ENCODE results near the gene LGALSL.

The LGALSL gene

DNA sequence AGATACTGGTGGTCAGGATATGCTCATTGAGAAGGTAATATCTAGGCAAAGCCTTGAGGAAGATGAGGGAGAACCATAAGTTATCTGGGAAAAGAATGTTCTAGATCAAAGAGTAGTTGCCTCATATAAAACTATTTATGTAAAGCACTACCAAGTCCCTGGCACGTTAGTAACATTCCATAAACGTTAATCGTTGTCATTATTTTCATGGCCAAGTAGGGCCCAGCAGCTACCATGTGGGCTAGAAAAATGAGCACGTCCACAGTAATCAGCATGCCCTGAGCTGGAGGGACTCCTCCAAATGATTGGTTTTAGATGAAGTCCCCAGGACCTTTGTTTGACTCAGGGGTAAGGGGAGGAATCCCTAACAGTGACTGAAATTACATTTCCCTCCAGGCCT is 37.5 kb downstream of the LGALSL start:
- no peak for DNase-seq (ENCODE audit: low read depth)
- H3K4me3 ChIP-seq (ENCODE audit: low read length): no peak overlapping the region
- no peak for TF ChIP-seq CTCF (IDR thresholded peaks at IDR 0.05; ENCODE audit: insufficient read depth, low read depth, low read length, missing control alignments)

- no peak overlapping the region for H3K4me3 ChIP-seq (ENCODE audit: low read length)
- DNase-seq (ENCODE audit: low read depth): no peak
- TF ChIP-seq CTCF (IDR thresholded peaks at IDR 0.05; ENCODE audit: insufficient read depth, low read depth, low read length, missing control alignments): no peak
These were observed 38.3 kb downstream of the LGALSL start for GRCh38 chr2:64492272-64492671.

DNA sequence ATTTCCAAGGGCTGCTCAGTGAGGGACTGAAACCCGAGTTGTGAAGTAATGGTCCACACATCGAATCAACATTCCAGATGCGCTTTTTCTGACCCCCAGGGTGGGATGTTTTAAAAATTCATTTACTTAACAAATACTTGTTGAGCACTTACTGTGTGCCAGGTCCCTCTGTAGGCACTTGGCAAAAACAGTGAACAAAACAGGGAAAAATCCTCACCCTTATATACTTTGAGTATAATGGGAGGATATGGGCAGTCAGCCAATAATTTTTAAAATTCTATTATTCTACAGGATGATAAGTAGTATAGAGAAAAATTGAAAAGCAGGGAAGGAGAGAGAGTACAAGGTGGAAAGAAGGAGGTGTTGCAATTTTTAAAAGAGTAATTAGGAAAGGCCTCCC is 38.9 kb downstream of the LGALSL start:
- no peak overlapping the region for H3K4me3 ChIP-seq (ENCODE audit: low read length)
- no peak for DNase-seq (ENCODE audit: low read depth)
- TF ChIP-seq CTCF (IDR thresholded peaks at IDR 0.05; ENCODE audit: insufficient read depth, low read depth, low read length, missing control alignments): no peak

DNA sequence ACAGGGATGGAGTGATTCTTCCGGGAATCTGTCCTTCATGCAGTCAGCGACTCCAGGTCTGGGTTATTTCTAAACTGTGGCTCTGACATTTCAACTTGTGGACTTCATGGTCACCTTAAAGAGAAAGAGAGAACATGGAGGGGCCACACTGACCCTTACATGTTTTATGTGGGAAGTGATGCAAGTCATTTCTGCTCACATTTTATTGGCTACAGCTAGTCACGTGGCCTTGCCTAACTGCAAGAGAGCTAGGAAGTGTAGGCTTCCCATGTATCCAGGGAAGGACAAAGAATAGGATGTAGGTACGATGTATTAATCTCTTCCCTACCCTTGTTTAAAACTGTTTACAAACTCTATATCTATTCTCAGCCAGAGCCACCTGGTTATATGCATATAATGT is 39.8 kb downstream of the LGALSL start:
- DNase-seq (ENCODE audit: low read depth): no peak
- TF ChIP-seq CTCF (IDR thresholded peaks at IDR 0.05; ENCODE audit: insufficient read depth, low read depth, low read length, missing control alignments): no peak
- H3K4me3 ChIP-seq (ENCODE audit: low read length): no peak overlapping the region

DNA sequence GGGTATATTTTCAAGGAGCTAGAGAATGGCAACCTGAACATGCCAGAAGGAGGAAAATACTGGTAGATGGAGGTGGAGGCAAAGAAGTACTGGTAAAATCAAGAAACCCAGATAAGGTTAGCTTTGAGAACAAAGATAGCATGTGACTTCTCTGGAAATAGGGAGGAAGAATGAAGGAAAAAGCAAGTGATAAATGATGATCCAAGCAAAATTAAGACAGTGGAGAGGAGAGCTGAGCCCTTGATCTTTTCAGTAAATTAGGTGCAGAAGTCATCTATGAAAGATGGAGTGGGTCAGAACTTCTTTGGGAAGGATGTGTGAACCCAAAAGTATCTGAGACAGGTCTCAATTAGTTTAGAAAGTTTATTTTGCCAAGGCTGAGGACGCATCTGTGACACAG is 44.5 kb downstream of the LGALSL start:
- no peak for TF ChIP-seq CTCF (IDR thresholded peaks at IDR 0.05; ENCODE audit: insufficient read depth, low read depth, low read length, missing control alignments)
- H3K4me3 ChIP-seq (ENCODE audit: low read length): no peak overlapping the region
- DNase-seq (ENCODE audit: low read depth): no peak

GRCh38 chr2:64500549-64500948 is 46.6 kb downstream of the LGALSL start:
- H3K4me3 ChIP-seq (ENCODE audit: low read length): no peak overlapping the region
- DNase-seq (ENCODE audit: low read depth): no peak
- no peak for TF ChIP-seq CTCF (IDR thresholded peaks at IDR 0.05; ENCODE audit: insufficient read depth, low read depth, low read length, missing control alignments)

GRCh38 chr2:64501946-64502345 is 48.0 kb downstream of the LGALSL start:
- TF ChIP-seq CTCF (IDR thresholded peaks at IDR 0.05; ENCODE audit: insufficient read depth, low read depth, low read length, missing control alignments): no peak
- no peak overlapping the region for H3K4me3 ChIP-seq (ENCODE audit: low read length)
- no peak for DNase-seq (ENCODE audit: low read depth)
